Stimulated activated CD4-positive, alpha-beta T cell treated with anti-CD3 and anti-CD28 coated beads, Interleukin-12 subunit alpha, Interleukin-12 subunit beta, amount 100 ng/mL, for 24 hours (primary cell): ENCODE measurements around the gene L3MBTL2.
"Not testable (repeated sequence)": the region's sequence is repeated elsewhere in the genome, so short reads cannot be mapped to it uniquely, and the experiment has no call there.

Experiments used
- DNase-seq, 2 experiments: peaks; one replicate each; pipeline ENCODE4 v3.0.0-alpha.2; 2020; ENCODE audit warnings: low read depth in 2 of 2

Gene L3MBTL2

GRCh38 chr22:41240377-41241132 is 35.4 kb downstream of the L3MBTL2 start, which contains the start of gene CHADL:
TSS of gene CHADL (minus strand) at chr22:41240931. CDS start at chr22:41240881, 50 bp downstream.
- DNase-seq = no peak

GRCh38 chr22:41241133-41241676 is 36.1 kb downstream of the L3MBTL2 start:
- DNase-seq = no peak

GRCh38 chr22:41242396-41243117 is 37.4 kb downstream of the L3MBTL2 start:
- DNase-seq = no peak

GRCh38 chr22:41243361-41243760 is 38.2 kb downstream of the L3MBTL2 start:
- no peak for DNase-seq

GRCh38 chr22:41245917-41246499 is 40.9 kb downstream of the L3MBTL2 start:
- DNase-seq = no peak

GRCh38 chr22:41247703-41248102 is 42.6 kb downstream of the L3MBTL2 start:
- no peak for DNase-seq

DNA sequence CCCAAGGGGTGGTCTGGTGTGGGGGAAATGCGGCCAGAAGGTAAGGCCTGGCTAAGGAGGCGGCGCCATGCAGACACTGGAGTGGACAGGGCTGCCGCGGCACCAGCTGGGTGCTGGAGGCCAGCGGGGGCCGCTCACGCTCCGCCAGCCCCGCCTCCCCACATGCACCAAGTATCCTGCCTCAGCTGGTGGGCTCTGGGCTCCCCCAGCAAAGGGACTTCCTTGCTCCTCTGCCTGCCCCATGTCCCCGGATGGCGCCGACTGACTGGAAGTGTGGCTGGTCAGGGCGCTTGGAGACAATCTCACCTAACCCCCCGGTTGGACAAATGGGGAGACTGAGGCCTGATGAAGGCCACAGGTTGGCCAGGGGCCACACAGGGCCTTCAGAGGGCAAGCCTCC is 43.2 kb downstream of the L3MBTL2 start:
- DNase-seq = no peak

DNA sequence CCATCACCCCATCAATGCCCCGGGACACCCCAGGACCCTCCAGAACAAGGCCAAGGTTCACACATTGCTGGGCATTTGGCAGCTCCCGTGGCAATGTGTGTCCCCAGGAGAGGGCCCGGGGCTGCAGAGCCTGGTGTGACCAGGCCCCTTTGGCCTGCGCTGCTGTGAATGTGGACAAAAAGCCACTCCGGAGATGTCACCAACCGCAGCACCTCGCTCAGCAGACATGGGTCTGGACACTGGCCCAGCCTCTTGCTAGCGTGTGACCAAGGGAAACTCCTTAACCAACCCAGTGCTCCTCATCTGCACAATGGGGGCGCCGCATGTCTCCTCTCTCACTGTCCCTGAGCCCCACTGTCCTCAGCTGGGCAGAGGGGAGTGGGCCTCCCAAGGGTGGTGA is 43.6 kb downstream of the L3MBTL2 start:
- DNase-seq = no peak

DNA sequence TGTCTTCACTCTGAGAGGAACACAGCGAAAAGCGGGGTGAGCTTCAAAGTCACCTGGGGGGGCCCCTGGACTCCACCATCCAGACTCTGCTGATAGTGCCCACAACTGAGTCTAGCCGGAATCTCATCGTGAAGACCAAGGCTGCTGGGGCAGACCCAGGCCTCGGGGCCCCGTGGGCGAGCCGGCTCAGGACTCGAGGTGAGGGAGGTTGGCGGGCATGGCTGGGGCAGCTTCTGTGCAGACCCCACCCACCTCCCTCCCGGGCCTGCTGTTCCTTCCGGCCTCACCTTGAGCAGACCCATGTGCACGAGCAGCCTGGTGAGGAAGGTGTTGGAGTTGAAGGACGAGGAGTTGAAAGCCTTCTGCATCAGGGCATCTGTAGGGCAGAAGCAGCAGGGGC is 44.3 kb downstream of the L3MBTL2 start:
- DNase-seq = no peak

DNA sequence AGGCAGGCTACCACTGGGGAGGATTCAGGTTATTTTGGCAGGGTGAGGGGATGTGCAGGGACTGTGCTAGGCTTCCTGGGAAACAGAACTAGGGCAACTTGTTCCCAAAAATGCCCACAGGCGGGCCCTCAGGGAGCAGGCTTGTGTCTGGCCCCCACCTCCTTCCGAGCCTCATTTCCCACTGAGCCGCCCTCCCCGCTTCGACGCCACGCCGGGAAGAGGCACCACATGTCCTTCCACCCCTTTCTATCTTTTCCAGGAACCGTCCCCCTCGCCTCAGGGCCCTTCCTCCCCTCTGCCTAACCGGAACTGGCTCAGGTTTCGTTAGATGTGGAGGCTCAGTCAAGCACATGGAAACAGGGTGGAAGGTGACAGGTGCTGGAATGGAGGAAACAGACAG is 45.0 kb downstream of the L3MBTL2 start:
- DNase-seq = no peak

GRCh38 chr22:41252365-41252764 is 47.3 kb downstream of the L3MBTL2 start:
- no peak for DNase-seq

- no peak for DNase-seq
Observed at GRCh38 chr22:41254230-41254629, 49.1 kb downstream of the L3MBTL2 start.

DNA sequence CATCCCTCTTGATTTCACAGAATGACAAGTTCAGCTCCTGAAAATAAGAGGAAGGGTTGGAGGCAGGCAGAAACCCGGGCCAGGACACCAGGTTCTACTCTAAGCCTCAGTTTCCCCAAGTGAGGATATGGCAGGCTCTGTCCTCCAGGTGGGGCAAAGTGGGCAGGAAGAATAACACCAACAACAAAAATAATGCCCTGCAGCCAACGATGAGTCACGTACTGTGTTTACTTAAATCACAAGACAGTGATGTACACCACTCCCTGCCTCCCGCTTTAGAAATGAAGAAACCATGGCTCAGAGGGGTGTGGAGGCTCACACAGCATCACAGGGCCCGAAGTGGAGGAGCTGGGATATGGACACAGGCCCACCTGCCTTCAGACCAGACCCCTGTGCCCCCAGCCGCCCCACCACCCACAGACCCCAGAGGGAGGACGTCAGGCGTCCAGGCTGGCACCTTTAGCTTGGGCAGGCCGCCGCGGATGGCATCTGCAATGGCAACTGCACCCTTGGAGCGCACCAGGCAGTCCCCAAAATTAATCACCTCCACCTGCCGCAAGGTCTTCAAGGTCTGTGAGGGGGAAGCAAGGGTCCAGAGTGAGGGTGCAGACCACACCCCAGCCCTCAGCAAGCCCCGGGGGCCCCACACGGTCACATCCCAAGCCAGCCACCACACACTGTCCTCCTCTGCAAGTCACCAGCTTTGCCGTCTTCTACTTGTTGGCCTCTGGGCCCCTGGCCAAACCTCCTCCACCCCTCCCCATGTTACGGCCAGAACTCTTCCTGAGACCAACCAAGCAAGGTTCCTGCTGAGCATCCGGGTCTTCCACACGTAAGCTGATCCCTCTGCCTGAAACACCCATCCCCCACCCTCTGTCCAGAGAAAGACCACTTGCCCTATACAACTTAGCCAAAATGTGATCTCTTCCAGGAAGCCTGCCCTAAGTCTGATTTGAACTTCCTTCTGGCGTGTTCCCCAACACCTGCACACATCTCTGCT is 51.4 kb downstream of the L3MBTL2 start:
- DNase-seq = no peak

- DNase-seq = no peak
Observed at GRCh38 chr22:41257696-41258095, 52.6 kb downstream of the L3MBTL2 start.

DNA sequence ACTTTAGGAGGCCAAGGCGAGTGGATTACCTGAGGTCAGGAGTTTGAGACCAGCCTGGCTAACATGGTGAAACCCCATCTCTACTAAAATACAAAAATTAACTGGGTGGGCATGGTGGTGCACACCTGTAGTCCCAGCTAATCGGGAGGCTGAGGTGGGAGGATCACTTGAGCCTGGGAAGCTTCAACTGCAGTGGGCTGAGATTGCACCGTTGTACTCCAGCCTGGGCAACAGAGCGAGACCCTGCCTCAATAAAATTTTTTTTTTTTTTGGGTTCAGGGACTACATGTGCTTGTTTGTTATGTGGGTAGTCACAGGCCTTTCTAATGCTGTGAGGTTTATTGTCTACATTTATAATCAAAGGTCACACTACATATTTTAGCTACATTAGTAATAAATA is 54.6 kb downstream of the L3MBTL2 start:
- not testable (repeated sequence) for DNase-seq

- DNase-seq = no peak
Observed at GRCh38 chr22:41260871-41261270, 55.8 kb downstream of the L3MBTL2 start.

DNA sequence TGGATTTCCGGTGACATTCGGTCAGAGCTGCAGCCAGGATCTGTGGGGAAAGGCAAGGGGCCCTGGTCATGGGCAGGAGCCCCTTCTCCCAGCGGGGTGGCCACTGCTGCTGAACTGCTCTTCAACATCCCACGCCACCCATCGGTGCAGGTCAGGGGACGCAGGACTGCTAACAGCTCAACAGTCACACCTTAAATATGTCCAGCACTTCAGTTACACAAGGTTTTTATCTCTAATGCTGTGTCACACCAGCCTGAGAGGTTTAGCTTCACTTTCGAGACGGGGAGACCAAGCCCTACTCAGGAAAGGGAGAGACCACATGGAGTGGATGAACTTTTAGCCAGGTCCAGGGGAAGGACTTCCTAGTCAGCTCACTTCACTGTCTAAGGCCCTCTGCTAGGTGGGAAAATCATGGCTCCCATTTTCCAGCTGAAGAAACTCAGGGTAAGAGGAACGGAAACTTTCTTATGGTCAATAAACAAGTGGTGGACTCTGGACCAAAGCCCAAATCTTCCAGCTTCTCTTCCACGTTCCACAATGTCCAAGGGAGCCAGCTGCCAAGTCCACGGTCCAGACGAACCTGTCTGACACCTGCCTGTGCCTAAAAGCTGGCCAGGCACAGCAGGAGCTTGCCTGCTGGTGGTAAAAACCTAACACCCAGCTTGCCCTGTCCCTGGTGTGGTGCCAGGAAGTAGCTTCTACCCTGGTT is 56.6 kb downstream of the L3MBTL2 start:
- no peak for DNase-seq

DNA sequence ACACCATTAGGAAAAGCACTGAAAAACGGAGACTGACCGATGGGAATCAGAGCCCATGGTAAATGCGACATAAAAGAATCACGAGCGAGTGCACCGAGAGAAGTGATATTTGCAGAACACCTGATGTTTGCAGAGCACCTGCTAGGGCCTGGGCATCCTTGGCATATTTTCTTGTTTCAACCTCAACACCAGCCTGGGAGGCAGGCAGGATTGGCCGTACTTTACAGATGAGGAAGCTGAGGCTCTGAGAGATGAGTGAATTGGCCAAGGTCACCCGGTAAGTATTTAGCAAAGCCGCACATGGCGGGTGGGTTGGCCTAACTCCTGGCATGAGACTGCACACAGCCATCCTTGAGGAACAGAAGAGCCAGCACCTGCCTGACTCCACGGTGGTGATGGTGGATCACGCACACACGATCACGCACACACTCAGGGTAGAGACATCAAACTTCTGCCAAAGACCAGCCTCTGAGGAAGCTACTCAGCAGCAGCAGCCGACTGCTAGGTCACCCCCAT is 57.2 kb downstream of the L3MBTL2 start:
- no peak for DNase-seq

GRCh38 chr22:41263704-41264103 is 58.6 kb downstream of the L3MBTL2 start:
- DNase-seq = no peak

DNA sequence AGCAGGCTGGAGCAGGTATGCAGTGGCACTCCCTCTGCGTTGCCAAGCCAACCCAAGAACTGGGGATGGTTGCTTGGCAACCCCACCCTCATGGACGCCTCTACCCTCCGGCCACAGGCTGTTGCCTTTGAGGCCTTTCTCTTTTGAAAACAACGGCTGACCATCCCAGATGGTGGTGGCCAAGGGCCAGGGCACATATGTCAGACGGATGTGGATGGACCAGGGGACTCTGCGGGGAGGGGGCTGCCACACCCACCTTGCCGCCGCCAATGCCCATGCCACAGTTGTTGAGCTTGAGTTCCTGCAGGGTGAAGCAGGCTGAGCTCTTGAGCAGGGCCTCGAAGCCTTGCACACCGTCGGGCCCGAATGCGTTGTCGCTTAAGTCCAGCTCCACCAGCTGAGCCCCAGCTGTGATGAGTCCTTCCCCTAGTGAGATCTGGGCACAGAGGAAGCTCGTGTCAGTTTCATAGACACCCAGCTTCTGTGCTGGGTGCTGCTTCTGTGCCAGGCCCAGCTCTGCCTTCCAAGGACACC is 59.4 kb downstream of the L3MBTL2 start:
- no peak for DNase-seq
